A549 (cell line): ENCODE results near the gene TFR2. TPM values are rescaled to one million over a fixed set of nuclear protein-coding genes. Genes with fewer than 3 reads are reported as not detected.

Experiments used
- ATAC-seq, 2 experiments: fragments of 200-7000 bp in 1 of 2; fragments of >200 bp in 1 of 2; cut with Nextera tagmentation in 1 of 2; cut with Tn5 transposase in 1 of 2; 3 replicates each; pipeline versions ENCODE4 v1.8.0 to v1.9.1; 2018 to 2020; ENCODE audit warnings: mild to moderate bottlenecking in 1 of 2, moderate library complexity in 1 of 2
- CTCF ChIA-PET: fragments of 300-600 bp; sonication (Branson Sonifier 250); formaldehyde crosslinking; extraction: SDS; loops from one replicate; lab custom pipeline; 2021; ENCODE audit warnings: antibody characterized with exemption, inconsistent platforms; lab: Yijun Ruan, JAX
- POLR2A ChIA-PET: fragments of 350-600 bp; formaldehyde crosslinking; extraction: SDS; loops from one replicate; lab custom pipeline; 2021; ENCODE audit warnings: antibody characterized with exemption, inconsistent platforms; lab: Yijun Ruan, JAX
- DNase-seq, 2 experiments: peaks; one replicate each; pipeline versions ENCODE4 v3.0.0 to v3.0.0-alpha.2; 2011 to 2016; ENCODE audit warnings: low read depth in 1 of 2, low spot score in 1 of 2
- FAIRE-seq: peaks from 2 replicates; lab custom pipeline; 2011; peaks lifted over from hg19 to GRCh38; lab: Jason Lieb, UNC
- H3K27ac ChIP-seq, 2 experiments: fragments of >200 bp; sonication (Bioruptor Twin); formaldehyde crosslinking; 3 replicates each; pipeline ENCODE4 v1.5.1; 2016 to 2017
- H3K4me1 ChIP-seq: fragments of >200 bp; sonication (Bioruptor Twin); formaldehyde crosslinking; 3 replicates; pipeline ENCODE4 v1.6.1; 2016
- H3K4me2 ChIP-seq: fragments of >200 bp; sonication (Bioruptor Twin); formaldehyde crosslinking; 3 replicates; pipeline ENCODE4 v1.6.1; 2016
- H3K4me3 ChIP-seq: fragments of >200 bp; sonication (Bioruptor Twin); formaldehyde crosslinking; 3 replicates; pipeline ENCODE4 v1.5.1; 2016
- H3K9me3 ChIP-seq: fragments of >200 bp; sonication (Bioruptor Twin); formaldehyde crosslinking; 3 replicates; pipeline ENCODE4 v1.6.1; 2016
- BCL3 ChIP-seq: fragments of >200 bp; sonication (Bioruptor Twin); formaldehyde crosslinking; IDR thresholded peaks from 3 replicates; pipeline ENCODE4 v1.6.1; 2016
- CHD2 ChIP-seq: fragments of 150-350 bp; IDR thresholded peaks from 2 replicates; pipeline ENCODE4 v1.6.1; 2014; ENCODE audit warnings: low read length; ENCODE audit not compliant: partially characterized antibody
- ESRRA ChIP-seq: fragments of 150-350 bp; IDR thresholded peaks from 2 replicates; pipeline ENCODE4 v1.6.1; 2014; ENCODE audit warnings: mild to moderate bottlenecking, low read length, borderline replicate concordance
- FOSB ChIP-seq: fragments of 250-450 bp; sonication (Bioruptor Pico); IDR thresholded peaks from 2 replicates; pipeline ENCODE4 v1.5.0; 2020; ENCODE audit warnings: mild to moderate bottlenecking, moderate library complexity
- FOSL2 ChIP-seq, 2 experiments: fragments of 450-650 bp in 1 of 2; fragments of >200 bp in 1 of 2; sonication (Bioruptor Twin) in 1 of 2; formaldehyde crosslinking; IDR thresholded peaks; 2 replicates each; pipeline versions ENCODE4 v1.5.0 to v1.6.1; 2016 to 2020; ENCODE audit warnings: mild to moderate bottlenecking in 1 of 2, moderate library complexity in 1 of 2
- GATA3 ChIP-seq: IDR thresholded peaks from 2 replicates; pipeline ENCODE4 v1.6.1; 2012; ENCODE audit warnings: borderline replicate concordance
- HDAC2 ChIP-seq: fragments of 200-600 bp; sonication (generic); IDR thresholded peaks from 2 replicates; pipeline ENCODE4 v1.6.1; 2016
- HOXB13 ChIP-seq: fragments of 250-450 bp; sonication (Bioruptor Pico); IDR thresholded peaks from 2 replicates; pipeline ENCODE4 v1.5.0; 2020; ENCODE audit warnings: low read depth, mild to moderate bottlenecking, moderate library complexity
- HOXB5 ChIP-seq: fragments of 250-450 bp; sonication (Bioruptor Pico); IDR thresholded peaks from 2 replicates; pipeline ENCODE4 v1.5.0; 2020; ENCODE audit warnings: mild to moderate bottlenecking, moderate library complexity
- KDM1A ChIP-seq: fragments of 200-600 bp; sonication (generic); IDR thresholded peaks from 2 replicates; pipeline ENCODE4 v1.6.1; 2016; ENCODE audit warnings: low read depth, mild to moderate bottlenecking
- KDM5A ChIP-seq: fragments of 200-600 bp; sonication (generic); IDR thresholded peaks from 2 replicates; pipeline ENCODE4 v1.6.1; 2016; ENCODE audit warnings: antibody characterized with exemption, mild to moderate bottlenecking
- MAFK ChIP-seq: fragments of 450-650 bp; IDR thresholded peaks from 2 replicates; pipeline ENCODE4 v1.6.1; 2014; ENCODE audit not compliant: partially characterized antibody
- NPAS2 ChIP-seq: fragments of 250-450 bp; sonication (Bioruptor Pico); IDR thresholded peaks from 2 replicates; pipeline ENCODE4 v1.8.0; 2022; ENCODE audit warnings: mild to moderate bottlenecking, moderate library complexity, borderline replicate concordance
- NR3C1 ChIP-seq: fragments of >200 bp; sonication (Bioruptor Twin); formaldehyde crosslinking; IDR thresholded peaks from 3 replicates; pipeline ENCODE4 v1.6.1; 2017
- PBX3 ChIP-seq: IDR thresholded peaks from 2 replicates; pipeline ENCODE4 v1.6.1; 2012
- PHF8 ChIP-seq: fragments of 200-600 bp; sonication (generic); IDR thresholded peaks from 2 replicates; pipeline ENCODE4 v1.6.1; 2016; ENCODE audit warnings: low read depth, mild to moderate bottlenecking, antibody characterized with exemption, moderate library complexity, borderline replicate concordance
- POLR2AphosphoS2 ChIP-seq: conservative IDR thresholded peaks from 2 replicates; pipeline ENCODE4 v1.6.1; 2012; ENCODE audit warnings: low read length, improper control_type of control experiment, inconsistent platforms
- RARB ChIP-seq: fragments of 250-450 bp; sonication (Bioruptor Pico); IDR thresholded peaks from 2 replicates; pipeline ENCODE4 v1.8.0; 2021; ENCODE audit warnings: mild to moderate bottlenecking, moderate library complexity
- TFCP2L1 ChIP-seq: fragments of 250-450 bp; sonication (Bioruptor Pico); IDR thresholded peaks from 2 replicates; pipeline ENCODE4 v1.5.0; 2021; ENCODE audit warnings: mild to moderate bottlenecking
- TP53 ChIP-seq: fragments of 250-450 bp; sonication (Bioruptor Pico); IDR thresholded peaks from 2 replicates; pipeline ENCODE4 v1.5.0; 2021; ENCODE audit warnings: mild to moderate bottlenecking, moderate library complexity
- ZC3H11A ChIP-seq: fragments of 450-650 bp; IDR thresholded peaks from 2 replicates; pipeline ENCODE4 v1.6.1; 2014; ENCODE audit warnings: antibody characterized with exemption, mild to moderate bottlenecking
- ZSCAN20 ChIP-seq: fragments of 250-450 bp; sonication (Bioruptor Pico); IDR thresholded peaks from 2 replicates; pipeline ENCODE4 v1.8.0; 2022; ENCODE audit warnings: mild to moderate bottlenecking, moderate library complexity
- WGBS: methylation state at CpG from one replicate; pipeline ENCODE4 v1.1.6; 2017; ENCODE audit errors: missing lambda C conversion rate; 5-methylcytosine and 5-hydroxymethylcytosine counted together
- polyA plus RNA-seq, 4 experiments: library from polyadenylated mRNA; depleted of rRNA in 3 of 4; stranded (reverse); fragments of >200 nt; fragmentation: RNase III in 1 of 4; extraction: RNeasy Plus Mini Kit Qiagen cat#74134 plus additional on column Dnase treatment in 1 of 4; gene quantifications; 2 replicates in 3 of 4; 3 replicates in 1 of 4; pipeline ENCODE4 v1.2.3, GENCODE V29; 2011 to 2017
- TF ChIP-seq, protein P1 (sequence below): fragments of 250-450 bp; sonication (Bioruptor Pico); IDR thresholded peaks from 2 replicates; pipeline ENCODE4 v1.5.0; 2021; ENCODE audit warnings: mild to moderate bottlenecking, moderate library complexity, borderline replicate concordance
- TF ChIP-seq, protein P2 (sequence below): fragments of >200 bp; sonication (Bioruptor Twin); formaldehyde crosslinking; IDR thresholded peaks from 2 replicates; pipeline ENCODE4 v1.6.1; 2016

The TFR2 gene
- polyA plus RNA-seq, 2 of the 4 experiments (the other 2 are of a cell fraction), result 1.1 to 2.5 TPM

- Histone ChIP-seq H3K4me3 (no peak overlapping the region), H3K4me2 (no peak overlapping the region), H3K4me1 (peaks cover 15% of the 10 kb centered on the region; the same call in 2 of the 3 replicates), H3K27ac (no peak overlapping the region), H3K9me3 (no peaks in the 10 kb centered on the region)
- no peak; a peak in 1 of 6 replicates for ATAC-seq
- 85% methylated on average over 17 of the region's 20 CpGs for WGBS
- ChIA-PET POLR2A (interaction anchor here (1.7 kb wide), 1 partner anchor 14 kb away, joined by 4 read pairs; the partner anchor contains the start of genes FBXO24 and LRCH4), CTCF (interaction anchor here (1.0 to 2.9 kb wide), 5 partner anchors 8 to 27 kb away, joined by 3 to 15 read pairs (median 4); no protein-coding TSS in a partner anchor)
- TF ChIP-seq POLR2AphosphoS2, result 0 out of 2 replicates have a peak, but pooled peaks have one; percentile 32
- TF ChIP-seq NPAS2 (CRISPR knock-in tag), result no peak
- no peak for TF ChIP-seq KDM5A
- TF ChIP-seq, protein P1, sequence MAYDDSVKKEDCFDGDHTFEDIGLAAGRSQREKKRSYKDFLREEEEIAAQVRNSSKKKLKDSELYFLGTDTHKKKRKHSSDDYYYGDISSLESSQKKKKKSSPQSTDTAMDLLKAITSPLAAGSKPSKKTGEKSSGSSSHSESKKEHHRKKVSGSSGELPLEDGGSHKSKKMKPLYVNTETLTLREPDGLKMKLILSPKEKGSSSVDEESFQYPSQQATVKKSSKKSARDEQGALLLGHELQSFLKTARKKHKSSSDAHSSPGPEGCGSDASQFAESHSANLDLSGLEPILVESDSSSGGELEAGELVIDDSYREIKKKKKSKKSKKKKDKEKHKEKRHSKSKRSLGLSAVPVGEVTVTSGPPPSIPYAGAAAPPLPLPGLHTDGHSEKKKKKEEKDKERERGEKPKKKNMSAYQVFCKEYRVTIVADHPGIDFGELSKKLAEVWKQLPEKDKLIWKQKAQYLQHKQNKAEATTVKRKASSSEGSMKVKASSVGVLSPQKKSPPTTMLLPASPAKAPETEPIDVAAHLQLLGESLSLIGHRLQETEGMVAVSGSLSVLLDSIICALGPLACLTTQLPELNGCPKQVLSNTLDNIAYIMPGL (CRISPR knock-in tag), result no peak
- no peak for FAIRE-seq
- no peak for DNase-seq
These were observed 68.9 kb downstream of the TFR2 start for GRCh38 chr7:100572281-100572948.

DNA sequence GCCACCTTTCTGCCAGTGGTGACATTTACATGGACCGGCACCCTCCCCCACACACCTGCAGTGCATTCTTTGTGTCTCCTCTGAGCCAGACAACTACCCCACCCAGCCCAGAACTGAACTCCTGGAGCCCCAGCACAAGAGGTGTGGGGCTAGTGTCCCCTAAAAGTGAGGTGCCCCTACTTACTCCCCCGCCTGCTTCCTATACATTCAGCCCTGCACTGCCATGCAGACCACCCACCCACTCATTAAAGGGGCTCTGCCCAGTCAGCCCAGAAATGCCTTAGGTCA is 69.6 kb downstream of the TFR2 start:
- Histone ChIP-seq H3K4me3 (no peak overlapping the region), H3K9me3 (no peaks in the 10 kb centered on the region), H3K4me1 (peaks cover 15% of the 10 kb centered on the region; the same call in 2 of the 3 replicates), H3K27ac (no peak overlapping the region; a peak in 1 of 6 replicates), H3K4me2 (no peak overlapping the region)
- DNase-seq (no peak), ATAC-seq (no peak), FAIRE-seq (no peak)
- 94% methylated on average over 2 of the region's 2 CpGs for WGBS
- ChIA-PET CTCF (interaction anchor here (0.7 to 1.7 kb wide), 2 partner anchors 11 to 106 kb away, joined by 3 to 5 read pairs; no protein-coding TSS in a partner anchor), POLR2A (interaction anchor here (1.5 kb wide), 1 partner anchor 14 kb away, joined by 5 read pairs; the partner anchor contains the start of gene FBXO24)
- TF ChIP-seq FOSB (CRISPR knock-in tag) (no peak), BCL3 (no peak), ZC3H11A (no peak), PBX3 (no peak), MAFK (no peak), KDM1A (no peak), HOXB5 (CRISPR knock-in tag) (no peak), ESRRA (no peak), PHF8 (no peak), GATA3 (no peak), HDAC2 (no peak), ZSCAN20 (CRISPR knock-in tag) (no peak), RARB (CRISPR knock-in tag) (no peak), TFCP2L1 (no peak), TP53 (CRISPR knock-in tag) (no peak), FOSL2 (IDR thresholded peaks at IDR 0.05) (no peak), FOSL2 (CRISPR knock-in tag; IDR thresholded peaks at IDR 0.05) (no peak), NR3C1 (no peak), HOXB13 (CRISPR knock-in tag) (no peak), CHD2 (no peak)
- TF ChIP-seq, protein P2, sequence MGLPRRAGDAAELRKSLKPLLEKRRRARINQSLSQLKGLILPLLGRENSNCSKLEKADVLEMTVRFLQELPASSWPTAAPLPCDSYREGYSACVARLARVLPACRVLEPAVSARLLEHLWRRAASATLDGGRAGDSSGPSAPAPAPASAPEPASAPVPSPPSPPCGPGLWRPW, result no peak
